ENCODE measurements around the gene KAZN.

The KAZN gene

DNA sequence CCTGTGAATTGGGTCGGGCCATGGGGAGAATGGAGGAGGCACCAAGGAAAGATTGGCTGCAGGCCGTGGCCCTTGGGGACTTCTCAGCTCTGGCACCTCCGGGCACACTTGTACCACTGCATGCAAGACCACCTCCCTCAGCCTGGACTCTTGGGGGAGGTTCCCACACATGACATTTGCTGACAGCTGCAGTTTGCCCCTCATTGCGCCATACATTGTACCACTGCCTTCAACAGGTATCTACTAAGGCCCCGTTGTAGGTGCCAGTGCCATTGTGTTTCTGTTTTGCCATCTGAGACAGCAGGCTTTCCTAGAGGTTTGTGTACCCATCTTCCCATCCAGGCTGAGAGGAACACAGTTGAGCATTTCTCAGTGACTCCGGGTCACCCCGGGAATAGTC is 395.7 kb downstream of the KAZN start:
- no peak for DNase-seq

DNA sequence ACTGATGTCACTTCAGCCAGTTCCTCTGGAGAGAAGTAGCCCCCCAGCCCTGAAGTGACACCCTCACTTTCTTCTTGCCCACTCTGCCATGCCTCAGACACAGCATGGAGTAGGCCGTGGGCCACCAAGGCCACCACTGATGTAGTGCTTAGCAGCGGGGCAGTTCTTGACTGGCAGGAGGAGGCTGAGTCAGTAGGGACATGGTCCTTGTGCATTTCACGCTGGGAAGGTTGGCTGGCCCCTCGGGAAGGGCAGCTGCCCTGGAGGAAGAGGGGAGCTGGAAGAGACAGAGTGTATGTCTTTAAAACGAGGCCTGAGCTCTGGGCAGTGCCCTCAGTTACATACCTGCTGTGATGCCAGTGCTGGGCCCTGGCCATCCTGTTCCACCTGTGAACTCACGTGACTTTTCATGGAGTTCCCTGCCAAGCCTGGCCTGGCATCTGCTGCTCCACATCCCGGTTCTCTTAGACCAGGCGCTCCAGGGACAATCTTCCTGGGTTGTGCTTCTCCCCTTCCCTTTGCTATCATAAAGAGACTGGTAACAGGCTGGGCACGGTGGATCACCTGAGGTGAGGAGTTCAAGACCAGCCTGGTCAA is 396.5 kb downstream of the KAZN start:
- DNase-seq: no peak

DNA sequence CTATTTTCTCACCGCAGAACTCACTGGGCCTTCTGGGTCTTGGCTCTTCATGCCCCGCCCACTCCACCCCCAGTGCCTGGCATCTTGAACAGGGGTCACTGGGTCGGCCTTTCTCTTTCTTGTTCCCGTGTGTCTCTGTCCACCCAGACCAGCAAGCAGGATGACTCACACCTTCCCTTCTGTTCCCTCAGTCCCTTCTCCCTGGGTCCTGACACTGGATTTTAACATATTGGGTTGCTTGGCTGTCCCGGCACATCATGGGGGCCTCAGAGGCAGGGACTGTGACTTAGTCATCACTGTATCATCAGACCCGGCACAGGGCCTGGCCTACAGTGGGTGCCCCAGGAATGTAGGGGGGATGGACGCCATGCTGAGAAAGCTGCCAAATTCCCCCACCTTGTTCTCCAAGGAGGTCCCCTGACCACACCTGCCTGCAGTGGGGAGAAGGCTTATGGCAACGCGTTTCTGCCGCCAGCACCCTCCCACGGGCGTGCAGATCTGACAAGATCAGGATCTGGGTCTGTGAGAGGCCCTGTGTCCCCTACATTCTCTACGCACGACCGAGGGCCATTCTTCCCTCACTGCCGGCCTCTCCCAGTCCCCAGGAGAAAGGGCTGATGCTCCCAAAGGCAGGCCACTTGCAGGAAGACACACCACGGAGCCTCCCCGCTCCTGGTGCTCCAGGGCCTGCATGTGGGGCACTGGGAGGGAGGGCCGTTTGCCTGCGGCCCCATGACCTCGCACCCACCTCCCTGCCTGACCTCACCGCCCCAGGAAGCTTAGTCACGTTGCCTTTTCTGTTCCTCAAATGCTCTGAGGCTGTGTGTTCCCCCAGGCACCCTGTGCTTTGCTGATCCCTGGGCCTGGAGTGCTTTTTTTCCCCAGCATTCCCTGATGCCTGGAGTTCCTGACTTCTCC is 397.9 kb downstream of the KAZN start:
- no peak for DNase-seq

DNA sequence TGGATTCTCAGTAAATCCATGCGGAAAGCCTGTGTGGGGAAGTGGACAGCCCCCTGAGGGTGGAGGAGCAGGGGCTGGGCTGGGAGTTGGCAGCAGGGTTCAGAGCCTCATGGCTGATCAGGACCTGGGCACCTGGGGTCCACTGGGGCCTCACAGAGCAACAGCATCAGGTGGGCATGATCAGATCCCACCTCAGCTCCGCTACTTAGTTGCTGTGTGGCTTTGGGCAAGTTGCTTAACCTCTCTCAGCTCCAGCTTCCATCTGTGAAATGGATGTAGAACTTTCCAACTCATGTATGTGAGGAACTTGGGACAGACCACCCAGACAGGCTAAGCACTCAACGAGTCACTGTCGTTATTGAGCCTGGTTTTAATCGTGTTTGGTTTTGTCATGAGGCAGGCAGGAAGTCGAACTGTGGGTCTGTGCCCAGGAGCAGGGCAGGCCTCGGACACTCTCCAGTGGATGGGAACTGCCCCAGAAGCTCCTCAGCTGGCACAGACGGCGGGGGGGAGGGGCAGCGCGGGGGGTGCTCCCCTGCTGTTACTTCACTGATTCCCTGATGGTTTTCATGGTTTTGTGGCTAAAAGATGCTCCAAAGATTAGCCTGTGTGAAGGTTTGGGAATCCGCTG is 399.3 kb downstream of the KAZN start:
- DNase-seq: no peak

DNA sequence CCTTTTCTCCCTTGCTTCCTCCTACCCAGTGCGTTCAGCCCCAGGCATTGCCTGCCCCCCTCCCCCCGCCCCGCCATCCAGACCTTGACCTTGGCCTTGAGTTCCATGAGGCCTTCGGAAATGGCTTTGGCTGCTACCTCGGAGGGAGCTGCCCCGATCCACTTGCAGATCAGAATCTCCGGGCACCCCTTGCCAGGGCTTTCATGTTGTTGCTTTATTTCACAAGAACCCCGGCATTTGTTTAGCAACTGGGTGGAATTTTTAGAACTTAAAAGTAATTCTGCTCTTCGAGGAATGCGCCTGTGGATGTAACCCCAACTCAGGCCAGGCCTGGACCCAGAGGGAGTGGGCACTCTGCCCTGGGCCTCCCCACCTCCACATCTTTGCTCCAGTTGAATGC is 401.0 kb downstream of the KAZN start:
- DNase-seq: no peak

DNA sequence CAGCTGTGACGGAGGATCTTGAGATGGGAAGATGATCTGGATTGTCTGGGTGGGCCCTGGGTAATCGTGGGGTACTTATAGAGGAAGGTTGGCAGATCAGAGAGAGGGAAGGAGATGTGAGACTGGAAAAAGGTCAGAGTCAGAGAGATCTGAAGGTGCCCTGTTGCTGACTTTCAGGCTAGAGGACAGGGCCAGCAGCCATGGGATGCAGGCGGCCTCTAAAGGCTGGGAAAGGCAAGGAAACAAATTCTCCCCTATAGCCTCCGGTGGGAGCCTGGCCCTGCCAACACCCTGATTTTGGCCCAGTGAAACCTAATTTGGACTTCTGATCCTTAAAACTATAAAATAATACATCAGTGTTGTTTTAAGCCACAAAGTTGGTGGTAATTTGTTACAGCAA is 401.5 kb downstream of the KAZN start:
- no peak for DNase-seq

DNA sequence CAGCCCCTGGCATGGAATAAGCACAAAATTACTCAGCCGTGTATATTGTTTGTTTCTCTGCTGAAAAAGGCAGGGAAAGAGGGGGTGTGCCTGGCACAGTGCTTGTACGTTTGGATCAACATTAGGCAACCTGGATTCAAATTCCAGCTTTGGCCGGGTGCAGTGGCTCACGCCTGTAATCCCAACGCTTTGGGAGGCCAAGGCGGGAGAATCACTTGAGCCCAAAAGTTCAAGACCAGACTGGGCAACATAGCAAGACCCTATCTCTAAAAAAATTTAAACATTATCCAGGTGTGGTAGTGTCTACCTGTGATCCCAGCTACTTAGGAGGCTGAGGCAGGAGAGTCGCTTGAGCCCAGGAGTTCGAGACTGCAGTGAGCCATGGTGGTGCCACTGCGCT is 402.2 kb downstream of the KAZN start:
- no peak for DNase-seq

DNA sequence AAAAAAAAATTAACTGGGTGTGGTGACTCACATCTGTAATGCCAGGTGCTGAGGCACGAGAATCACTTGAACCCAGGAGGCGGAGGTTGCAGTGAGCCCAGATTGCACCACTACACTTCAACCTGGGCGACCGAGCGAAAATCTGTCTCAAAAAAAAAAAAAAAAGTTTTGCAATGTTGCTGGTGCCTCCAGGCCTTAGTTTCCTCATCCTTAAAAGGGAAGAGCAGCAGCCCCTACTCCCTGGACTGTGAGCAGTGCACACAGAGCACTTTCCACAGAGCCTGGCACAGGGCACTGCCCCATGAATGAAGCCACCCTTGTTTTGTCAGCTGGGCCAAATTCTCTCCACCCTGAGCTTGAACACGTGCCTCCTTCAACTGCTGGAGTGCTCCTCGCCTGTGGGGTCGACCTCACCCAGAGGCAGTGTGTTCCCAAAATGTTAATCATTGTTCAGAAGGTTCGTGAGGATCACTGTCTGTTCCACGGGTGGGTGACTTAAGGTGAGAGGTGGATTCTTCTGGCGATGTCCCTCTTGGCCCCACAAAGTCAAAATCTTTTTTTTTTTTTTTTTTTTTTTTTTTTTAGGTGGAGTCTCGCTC is 402.9 kb downstream of the KAZN start:
- DNase-seq: no peak

DNA sequence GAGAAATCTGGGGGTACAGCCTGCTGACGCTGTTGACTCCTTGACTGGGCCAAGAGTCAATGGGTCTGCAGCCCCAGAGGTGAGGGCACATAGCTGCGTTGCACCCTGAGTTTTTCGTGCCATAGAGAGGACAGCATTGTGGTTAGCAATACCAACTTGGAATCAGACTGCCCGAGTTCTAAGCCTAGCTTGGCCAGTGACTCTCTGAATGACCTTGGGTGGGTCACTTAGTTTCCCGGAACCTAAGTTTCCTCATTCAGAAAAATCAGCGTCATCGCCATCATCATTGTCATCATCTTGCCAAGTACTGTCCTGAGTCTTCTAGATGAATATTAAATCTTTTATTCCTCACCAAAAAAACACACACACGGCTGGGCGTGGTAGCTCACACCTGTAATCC is 403.8 kb downstream of the KAZN start:
- DNase-seq: no peak

DNA sequence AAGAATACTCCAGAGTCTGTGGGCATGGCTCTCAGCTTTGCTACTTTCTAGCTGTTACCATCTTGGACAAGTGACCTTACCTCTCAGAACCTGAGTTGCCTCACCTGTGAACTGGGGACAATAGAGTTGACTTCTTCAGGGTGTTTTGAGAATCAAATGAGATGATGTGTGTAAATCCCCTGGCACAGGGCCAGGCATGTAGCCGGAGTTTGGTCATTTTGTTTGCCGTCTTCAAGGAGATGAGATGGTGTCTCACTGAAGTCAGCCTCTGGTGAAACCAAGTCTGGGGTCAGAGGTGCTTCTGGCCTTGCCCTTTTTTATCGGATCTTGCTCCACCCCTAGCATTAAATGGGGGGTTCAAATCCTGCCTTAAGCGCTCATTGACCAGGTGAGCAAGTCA is 405.9 kb downstream of the KAZN start:
- DNase-seq: no peak

DNA sequence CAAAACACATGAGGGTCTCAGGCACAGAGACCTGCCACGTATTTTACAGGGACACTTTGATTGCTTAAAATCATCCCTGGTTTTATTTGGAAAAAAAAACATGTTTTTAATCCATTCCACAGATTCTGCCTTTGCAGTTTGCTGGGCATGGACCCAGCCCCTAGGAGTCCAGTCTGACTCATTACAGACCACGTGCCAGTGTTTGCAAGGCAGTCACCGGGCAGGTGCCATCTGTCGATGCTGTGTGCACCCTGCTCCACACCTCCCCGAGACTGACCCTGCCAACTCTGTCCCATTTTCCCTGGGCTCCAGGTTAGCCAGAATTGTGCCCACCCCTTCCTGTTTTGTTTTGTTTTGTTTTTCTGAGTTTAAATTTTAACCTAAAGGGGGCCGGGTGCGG is 406.6 kb downstream of the KAZN start:
- DNase-seq: no peak

DNA sequence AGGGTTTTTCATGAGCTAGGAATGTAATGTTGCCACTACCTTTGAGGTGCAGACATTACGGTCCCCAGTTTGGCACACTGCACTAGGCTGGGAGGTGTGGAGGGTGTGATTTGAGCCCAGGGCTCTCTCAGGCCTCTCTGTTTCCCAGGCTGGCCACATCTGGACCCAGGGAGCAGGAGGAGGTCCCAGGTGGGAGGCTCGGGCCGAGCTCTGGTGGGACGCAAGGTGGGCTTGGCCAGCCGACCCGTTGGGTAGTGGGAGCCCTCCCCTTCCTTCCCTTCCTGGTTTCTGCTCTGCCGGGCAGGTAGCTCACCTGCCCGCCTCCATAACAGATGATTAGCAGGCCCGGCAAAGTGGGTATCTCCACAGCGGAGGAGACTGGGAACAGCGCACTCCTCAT is 408.9 kb downstream of the KAZN start:
- no peak for DNase-seq

DNA sequence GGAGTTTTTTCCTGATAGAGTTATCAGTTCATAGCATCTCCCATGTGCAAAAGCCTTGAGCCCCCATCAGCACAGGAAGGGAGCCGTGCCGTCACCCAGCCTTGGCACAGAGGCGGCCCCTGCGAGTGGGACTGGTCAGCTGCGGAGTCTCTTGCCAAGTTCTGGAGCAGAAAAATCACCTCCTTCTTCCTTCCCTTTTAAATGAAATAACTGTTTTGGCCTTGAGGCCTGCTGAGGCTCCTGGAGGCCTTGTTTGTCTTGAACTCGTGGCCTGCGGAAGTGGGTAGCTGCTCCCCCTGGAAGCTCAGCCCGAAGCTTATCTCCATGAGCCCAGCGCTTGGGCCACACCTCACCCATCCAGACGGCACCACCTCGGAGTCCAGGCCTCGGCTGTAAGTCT is 409.4 kb downstream of the KAZN start:
- DNase-seq: no peak

DNA sequence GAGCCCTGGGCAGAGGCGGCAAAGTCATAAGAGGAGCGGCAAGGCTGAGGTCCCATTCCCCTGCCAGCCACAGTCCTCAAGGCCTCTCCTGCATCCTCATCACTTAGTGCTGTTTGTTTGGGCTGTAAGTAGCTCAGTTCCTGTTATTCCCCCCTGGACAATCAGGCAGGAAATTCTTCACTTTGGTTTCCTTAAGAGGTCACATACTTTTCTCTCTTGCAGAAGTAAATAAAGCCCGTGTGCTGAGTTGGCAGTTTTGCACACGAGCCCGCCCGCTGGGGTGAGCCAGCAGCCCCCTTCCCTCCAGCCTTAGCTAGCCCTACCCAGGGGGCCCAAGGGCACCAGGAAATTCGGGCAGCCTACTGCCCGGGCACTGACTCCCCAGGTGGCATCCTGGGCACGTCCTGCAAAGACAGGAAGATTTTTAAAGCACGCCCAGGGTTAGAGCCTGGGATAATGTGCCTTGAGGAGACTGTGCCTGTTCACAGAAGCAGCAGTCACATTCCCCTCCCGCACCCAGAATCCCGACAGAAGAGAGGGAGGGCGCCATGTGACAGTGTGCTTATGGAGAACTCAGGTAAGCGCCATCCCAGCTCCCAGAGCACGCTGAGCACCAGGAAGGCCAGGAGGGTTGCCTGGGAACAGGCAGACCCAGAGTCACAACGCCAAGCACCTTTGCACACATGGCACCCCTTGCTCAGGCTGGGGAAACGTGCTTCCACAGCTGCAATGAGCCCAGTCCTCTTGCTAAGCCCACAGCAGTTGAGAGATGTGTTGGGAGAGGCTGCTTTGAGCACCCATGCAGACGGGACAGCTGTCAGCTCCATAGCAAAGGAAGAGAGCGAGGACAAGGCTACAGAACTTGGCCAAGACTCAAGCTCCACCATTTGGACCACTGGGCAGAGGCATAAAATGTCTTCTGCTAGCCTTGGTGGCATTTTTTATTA is 410.6 kb downstream of the KAZN start:
- no peak for DNase-seq

DNA sequence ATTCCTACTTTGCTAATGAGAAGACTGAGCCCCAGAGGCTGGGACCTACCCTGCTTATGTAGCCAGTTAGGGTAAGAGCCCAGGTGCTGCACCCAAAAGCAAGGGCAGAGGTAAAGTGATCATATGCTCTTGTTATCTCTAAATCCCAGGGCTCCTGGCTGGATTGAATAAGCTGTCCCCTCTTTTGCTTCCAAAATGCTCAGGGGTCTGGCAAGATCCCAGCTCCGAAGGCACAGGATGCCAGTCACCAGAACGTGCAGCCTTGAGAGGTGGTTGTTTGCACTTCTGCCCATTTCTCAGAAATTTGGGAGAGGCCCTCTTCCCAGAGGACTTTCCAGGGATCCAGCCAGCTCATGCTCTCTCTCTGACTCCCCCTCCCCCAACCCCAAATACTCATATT is 412.7 kb downstream of the KAZN start:
- DNase-seq: no peak

DNA sequence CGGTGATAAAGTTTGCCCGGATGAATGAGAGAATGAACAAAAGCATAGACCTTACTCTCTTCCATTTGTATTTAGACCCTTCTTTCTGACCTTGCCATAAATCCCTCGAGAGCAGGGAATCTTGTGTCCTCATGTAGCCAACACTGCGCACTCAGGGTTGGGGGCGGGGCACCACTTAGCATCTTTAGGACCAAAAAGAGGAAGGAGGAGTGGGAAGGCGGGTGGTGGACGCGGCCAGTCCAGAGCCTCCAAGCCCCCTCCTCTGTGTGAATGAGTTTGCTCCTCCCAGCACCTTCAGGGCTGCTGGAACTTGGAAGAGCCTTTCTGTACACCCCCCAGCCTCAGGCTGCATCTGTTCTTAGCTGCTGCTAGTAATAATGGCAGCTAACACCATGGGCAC is 413.2 kb downstream of the KAZN start:
- DNase-seq: no peak

DNA sequence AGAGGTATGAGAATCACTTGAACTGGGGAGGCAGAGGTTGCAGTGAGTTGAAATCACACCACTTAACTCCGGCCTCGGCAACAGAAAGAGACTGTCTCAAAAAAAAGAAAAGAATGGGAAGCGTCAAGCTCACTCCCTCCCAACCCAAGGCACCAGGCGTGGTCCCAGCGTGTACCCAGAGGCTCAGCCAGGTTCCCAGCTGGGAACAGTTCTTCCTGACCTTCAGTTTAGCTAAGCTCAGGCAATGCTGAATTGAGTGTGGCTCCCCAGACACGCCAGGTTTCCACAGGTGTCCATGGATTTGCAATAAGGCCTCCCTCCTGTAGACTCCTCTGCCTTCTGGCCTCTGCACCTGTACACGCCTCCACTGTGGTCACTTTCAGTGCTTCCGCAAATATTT is 414.3 kb downstream of the KAZN start:
- DNase-seq: no peak

DNA sequence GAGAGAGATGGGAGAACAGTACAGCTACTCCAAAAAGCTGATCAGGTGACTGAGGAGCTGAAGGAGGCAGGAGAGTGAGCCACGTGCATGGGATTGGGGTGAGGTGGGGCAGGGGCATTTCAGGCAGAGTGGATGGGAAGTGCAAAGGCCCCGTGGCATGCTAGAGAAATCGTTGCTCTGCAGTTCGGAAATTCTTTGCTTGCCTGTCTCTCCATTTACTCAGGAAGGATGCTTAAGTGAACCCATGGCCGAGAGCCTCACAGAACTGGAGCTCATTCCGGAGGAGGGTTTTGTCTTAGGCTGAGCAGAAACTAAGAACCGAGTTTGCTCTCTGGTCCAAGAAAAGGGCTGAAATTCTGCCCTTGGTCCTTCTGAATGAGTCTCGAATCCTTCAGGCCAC is 415.3 kb downstream of the KAZN start:
- DNase-seq: no peak

DNA sequence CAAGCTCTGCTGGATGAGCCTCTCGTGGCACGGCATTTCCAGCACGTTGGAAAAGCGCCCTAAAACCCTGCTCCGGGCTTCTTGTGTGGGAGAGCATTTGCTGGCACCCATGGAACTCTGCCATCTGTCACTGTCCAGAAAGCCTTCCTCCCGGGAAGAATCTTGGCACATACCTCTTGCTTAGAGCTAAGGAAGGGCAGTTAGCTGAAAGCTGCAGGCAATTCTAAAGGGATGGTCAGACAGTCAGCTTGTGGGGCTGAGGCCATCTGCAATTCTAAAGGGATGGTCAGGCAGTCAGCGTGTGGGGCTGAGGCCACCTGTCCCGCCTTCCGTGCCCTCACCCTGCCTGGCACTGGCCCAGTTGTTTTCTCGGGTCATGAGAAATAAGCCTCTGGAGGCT is 416.0 kb downstream of the KAZN start:
- no peak for DNase-seq

DNA sequence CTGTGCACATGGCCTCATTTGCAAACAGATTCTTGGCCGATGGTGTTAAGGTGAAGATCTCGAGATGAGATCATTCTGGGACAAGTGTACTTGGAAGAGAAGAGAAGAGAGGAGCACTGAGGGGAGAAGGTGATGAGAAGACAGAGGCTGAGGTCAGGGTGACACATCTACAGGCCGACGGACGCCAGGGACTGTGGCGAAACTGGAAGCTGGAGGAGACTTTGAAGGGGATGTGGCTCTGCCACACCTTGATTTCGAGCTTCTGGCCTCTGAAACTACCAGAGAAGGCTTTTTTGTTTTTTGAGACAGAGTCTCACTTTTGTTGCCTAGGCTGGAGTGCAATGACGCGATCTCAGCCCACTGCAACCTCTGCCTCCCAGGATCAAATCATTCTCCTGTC is 417.5 kb downstream of the KAZN start:
- DNase-seq: no peak

DNA sequence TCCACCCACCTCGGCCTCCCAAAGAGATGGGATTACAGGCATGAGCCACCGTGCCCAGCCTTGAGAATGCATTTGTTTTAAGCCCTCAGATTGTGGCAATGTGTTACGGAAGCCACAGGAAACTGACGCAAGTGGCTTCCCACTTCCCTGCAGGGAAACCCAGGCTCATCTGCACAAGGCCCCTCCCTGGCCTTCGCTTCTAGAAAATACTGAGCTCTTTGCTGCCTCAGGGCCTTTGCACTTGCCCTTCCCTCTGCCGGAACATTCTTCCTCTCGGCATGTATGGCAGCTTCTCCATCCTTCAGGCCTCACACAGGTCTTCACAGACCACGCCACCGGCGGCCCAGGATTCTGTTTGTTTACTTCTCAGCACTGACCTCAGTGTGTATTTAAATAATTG is 418.0 kb downstream of the KAZN start:
- DNase-seq: no peak

DNA sequence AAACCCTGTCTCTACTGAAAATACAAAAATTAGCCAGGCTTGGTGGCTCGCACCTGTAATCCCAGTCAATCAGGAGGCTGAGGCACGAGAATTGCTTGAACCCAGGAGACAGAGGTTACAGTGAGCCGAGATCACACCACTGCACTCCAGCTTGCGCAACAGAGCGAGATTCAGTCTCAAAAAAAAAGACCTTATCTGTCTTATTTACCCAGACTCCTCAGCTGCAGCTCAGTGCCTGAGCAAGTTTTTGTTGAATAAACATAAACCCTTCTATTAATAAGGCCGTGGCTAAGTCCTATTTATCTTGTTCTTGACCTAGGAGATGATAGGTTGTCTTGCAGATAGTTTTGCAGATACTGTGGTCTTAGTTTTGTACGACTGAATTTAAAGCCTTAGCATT is 418.6 kb downstream of the KAZN start:
- no peak for DNase-seq

DNA sequence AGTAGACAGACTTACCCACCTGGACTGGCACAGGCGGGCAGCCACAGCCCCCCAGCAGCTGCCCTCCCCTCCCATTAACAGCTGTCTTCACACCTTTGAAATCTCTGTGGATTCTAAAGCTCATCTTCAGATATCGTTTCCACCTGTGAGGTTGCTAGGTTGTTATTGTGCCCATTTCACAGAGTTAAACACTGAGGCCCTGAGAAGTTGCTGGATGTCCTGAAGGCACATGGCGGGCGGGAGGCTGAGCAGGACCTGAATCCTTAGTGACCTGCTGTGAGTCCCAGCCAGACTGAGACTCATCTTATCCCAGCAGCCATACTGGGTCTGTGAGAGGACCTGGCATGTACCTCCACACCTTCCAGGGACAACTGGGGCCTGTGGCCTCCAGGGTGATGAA is 420.3 kb downstream of the KAZN start:
- no peak for DNase-seq

Data from CD4-positive, alpha-beta T cell treated with Interleukin-4 for 1 hour (primary cell).